A549 (cell line): Measurements from ENCODE around the gene SURF6.

Experiments used
- BHLHE40 ChIP-seq: IDR thresholded peaks from 2 replicates; pipeline ENCODE4 v1.6.1; 2012; ENCODE audit warnings: low read depth, low read length, inconsistent platforms
- CEBPB ChIP-seq, 2 experiments: fragments of >200 bp in 1 of 2; sonication (Bioruptor Twin) in 1 of 2; formaldehyde crosslinking in 1 of 2; IDR thresholded peaks; 2 replicates each; pipeline ENCODE4 v1.6.1; 2012 to 2016
- CTCF ChIP-seq: fragments of >200 bp; sonication (Bioruptor Twin); formaldehyde crosslinking; IDR thresholded peaks from 3 replicates; pipeline ENCODE4 v1.5.1; 2016
- HDAC2 ChIP-seq: fragments of 200-600 bp; sonication (generic); IDR thresholded peaks from 2 replicates; pipeline ENCODE4 v1.6.1; 2016
- HOXB5 ChIP-seq: fragments of 250-450 bp; sonication (Bioruptor Pico); IDR thresholded peaks from 2 replicates; pipeline ENCODE4 v1.5.0; 2020; ENCODE audit warnings: mild to moderate bottlenecking, moderate library complexity
- JUN ChIP-seq, 2 experiments: fragments of >200 bp; sonication (Bioruptor Twin); formaldehyde crosslinking; IDR thresholded peaks; 2 replicates in 1 of 2; 3 replicates in 1 of 2; pipeline ENCODE4 v1.6.1; 2016 to 2017
- MAZ ChIP-seq: fragments of 150-350 bp; IDR thresholded peaks from 2 replicates; pipeline ENCODE4 v1.6.1; 2014; ENCODE audit warnings: antibody characterized with exemption, low read depth, low read length, borderline replicate concordance
- NR3C1 ChIP-seq: fragments of >200 bp; sonication (Bioruptor Twin); formaldehyde crosslinking; IDR thresholded peaks from 3 replicates; pipeline ENCODE4 v1.6.1; 2017
- POLR2A ChIP-seq: IDR thresholded peaks from 2 replicates; pipeline ENCODE4 v1.6.1; 2012; ENCODE audit warnings: mild to moderate bottlenecking, low read length
- TF ChIP-seq, protein P1 (sequence below): fragments of 250-450 bp; sonication (Bioruptor Pico); IDR thresholded peaks from 2 replicates; pipeline ENCODE4 v1.5.0; 2020; ENCODE audit warnings: low read depth, mild to moderate bottlenecking, moderate library complexity
- TF ChIP-seq, protein P2 (sequence below): fragments of 450-650 bp; IDR thresholded peaks from 2 replicates; pipeline ENCODE4 v1.6.1; 2014; ENCODE audit warnings: antibody characterized with exemption

DNA sequence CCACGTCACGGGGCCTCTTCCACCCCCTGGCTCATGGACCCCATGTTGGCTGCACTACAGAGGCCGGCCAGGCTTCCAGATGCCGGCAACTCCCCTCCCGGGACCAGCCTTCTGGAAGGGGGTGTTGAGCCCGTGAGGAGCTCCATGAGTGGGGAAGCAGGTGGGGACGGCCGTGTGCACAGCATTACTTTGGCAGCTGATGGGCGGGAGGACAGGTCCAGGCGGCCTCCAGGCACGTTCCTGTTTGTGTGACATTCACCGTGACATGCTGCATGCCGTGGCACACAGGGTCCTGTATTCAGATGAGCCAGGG lies 31.9 kb downstream of the SURF6 start:
- TF ChIP-seq CTCF (no peak), BHLHE40 (no peak), JUN (IDR thresholded peaks at IDR 0.05) (no peak), POLR2A (no peak), MAZ (no peak), HOXB5 (CRISPR knock-in tag) (no peak), HDAC2 (no peak), CEBPB (IDR thresholded peaks at IDR 0.05) (no peak), NR3C1 (no peak)
- TF ChIP-seq, protein P1, sequence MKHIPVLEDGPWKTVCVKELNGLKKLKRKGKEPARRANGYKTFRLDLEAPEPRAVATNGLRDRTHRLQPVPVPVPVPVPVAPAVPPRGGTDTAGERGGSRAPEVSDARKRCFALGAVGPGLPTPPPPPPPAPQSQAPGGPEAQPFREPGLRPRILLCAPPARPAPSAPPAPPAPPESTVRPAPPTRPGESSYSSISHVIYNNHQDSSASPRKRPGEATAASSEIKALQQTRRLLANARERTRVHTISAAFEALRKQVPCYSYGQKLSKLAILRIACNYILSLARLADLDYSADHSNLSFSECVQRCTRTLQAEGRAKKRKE (CRISPR knock-in tag) = no peak
- TF ChIP-seq, protein P2, sequence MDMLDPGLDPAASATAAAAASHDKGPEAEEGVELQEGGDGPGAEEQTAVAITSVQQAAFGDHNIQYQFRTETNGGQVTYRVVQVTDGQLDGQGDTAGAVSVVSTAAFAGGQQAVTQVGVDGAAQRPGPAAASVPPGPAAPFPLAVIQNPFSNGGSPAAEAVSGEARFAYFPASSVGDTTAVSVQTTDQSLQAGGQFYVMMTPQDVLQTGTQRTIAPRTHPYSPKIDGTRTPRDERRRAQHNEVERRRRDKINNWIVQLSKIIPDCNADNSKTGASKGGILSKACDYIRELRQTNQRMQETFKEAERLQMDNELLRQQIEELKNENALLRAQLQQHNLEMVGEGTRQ = no peak
